HG02610 (cell line): Measurements from ENCODE around the gene RASA3.

Experiments
- ATAC-seq: cut with Tn5 transposase; IDR thresholded peaks from one replicate; pipeline ENCODE4 v1.9.1; 2021; ENCODE audit warnings: mild to moderate bottlenecking, moderate library complexity; ENCODE audit not compliant: unreplicated experiment

Gene RASA3

DNA sequence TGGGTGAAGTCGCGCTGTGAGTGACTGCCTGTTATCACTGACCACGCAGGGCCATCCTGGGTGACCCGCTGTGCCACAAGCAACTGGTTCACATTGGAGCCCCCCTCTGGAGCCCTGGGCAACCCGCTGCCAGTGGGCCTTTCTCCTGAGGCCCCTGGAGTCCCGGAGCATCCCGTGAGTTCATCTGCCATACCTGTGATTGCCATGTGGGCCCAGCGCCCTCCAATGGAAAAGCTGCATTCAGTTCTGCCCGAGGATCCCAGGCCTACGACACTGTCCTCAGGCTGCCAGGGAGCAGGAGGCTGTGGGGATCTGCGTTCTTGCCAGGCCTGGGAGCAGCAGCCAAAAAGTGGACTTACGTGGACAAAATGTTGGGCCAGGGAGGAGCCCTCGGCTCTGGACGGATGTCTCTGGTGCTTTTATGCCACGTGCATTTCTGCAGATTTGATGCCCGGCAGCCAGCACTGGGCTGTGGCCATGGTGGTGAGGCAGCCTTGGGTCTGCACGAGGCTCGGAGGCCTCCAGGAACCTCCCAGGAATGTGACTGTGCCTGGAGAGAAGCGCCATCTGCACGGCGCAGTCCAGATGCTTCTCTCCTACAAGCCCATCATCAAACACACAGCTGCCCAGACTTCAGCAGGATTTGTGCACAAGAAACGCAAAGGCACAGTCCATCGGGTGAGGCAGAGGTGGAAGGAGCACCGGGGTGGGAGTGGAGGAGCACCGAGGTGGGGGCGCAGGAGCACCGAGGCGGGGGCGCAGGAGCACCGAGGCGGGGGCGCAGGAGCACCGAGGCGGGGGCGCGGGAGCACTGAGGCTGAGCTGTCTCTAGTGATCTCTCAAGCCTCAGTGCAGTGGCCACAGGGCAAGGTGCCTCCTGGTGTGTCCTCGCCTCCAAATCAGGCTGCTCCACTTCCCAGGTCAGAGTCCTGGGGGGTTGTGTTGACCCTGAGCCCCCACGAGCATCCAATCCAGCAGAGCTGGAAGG is 202.5 kb downstream of the RASA3 start:
- ATAC-seq, result no peak

DNA sequence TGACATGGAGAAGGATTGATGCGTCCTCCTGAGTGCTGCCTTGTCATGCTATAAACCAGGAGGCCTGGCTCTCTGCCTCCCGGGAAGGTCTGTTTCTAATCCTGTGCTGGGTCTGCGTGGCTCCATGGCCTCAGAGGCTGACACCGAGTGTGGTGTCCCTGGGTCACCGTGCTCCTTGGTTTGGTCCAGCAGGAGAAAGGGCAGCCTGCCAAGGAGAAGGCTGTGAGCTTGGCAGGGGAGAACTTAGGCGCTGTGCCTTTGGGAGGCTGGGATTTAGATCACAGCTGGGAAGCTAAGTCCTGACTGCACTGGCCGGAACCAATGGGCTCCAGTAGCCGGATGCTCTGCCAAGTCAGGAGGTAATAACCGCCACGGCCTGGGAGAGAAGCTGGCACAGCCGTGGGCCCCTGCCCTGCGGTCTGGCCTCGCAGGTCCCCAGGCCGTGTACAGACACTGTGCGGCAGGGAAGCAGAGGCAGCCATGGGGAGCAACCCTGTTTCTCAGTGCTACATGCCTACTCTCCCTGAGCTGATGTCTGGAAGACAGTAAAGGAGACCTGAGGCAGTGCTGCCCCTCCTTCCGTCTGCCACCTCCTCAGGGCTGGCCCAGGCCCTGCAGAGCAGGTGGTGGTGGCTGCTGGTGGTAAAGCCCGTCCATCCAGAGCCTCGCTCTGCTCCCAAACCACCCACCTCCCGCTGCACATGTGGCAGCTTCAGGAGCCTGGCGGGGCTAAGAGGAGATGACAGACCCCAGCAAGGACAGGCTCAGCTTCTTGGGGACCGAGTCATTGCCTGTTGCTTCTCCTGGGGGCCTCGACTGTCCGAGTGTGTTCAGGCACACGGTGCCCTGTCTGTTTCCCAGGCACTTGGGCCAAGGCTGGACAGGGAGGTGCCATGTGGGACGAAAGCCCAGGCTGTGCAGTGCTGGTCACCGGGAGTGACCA is 203.5 kb downstream of the RASA3 start:
- no peak for ATAC-seq
